ENCODE results near the gene CDK14.

Gene CDK14

DNA sequence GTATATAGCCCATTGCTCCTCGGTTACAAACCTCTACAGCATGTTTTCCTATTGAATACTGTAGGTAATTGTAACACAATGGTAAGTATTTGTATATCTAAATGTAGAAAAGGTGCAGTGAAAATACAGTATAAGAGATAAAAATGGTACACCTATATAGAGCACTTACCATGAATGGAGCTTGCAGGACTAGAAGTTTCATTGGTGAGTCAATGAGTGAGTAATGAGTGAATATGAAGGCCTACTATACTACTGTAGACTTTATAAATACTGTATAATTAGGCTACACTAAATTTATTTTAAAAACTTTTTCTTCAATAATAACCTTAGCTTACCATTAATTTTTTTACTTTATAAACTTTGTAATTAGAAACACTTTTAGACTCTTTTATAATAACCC, 239.7 kb downstream of the CDK14 start:
- H3K36me3 ChIP-seq (ENCODE audit: insufficient read depth, low read length), result no peaks in the 10 kb centered on the region
- no peak for ATAC-seq (ENCODE audit: insufficient read depth, low read depth)
- no peak overlapping the region for H3K4me3 ChIP-seq (ENCODE audit: low read depth in 1 of 2, low read length in 2 of 2)
- no peaks in the 10 kb centered on the region for H3K4me1 ChIP-seq (ENCODE audit: insufficient read depth, low read length)
- DNase-seq, result no peak
- no peaks in the 10 kb centered on the region for H3K79me2 ChIP-seq (ENCODE audit: insufficient read depth, low read length)
- no peak overlapping the region for H3K27ac ChIP-seq (ENCODE audit: low read length)
- no peak for TF ChIP-seq EZH2 (IDR thresholded peaks at IDR 0.05; ENCODE audit: borderline replicate concordance, low read depth, low read length, severe bottlenecking)
- TF ChIP-seq, protein P1, sequence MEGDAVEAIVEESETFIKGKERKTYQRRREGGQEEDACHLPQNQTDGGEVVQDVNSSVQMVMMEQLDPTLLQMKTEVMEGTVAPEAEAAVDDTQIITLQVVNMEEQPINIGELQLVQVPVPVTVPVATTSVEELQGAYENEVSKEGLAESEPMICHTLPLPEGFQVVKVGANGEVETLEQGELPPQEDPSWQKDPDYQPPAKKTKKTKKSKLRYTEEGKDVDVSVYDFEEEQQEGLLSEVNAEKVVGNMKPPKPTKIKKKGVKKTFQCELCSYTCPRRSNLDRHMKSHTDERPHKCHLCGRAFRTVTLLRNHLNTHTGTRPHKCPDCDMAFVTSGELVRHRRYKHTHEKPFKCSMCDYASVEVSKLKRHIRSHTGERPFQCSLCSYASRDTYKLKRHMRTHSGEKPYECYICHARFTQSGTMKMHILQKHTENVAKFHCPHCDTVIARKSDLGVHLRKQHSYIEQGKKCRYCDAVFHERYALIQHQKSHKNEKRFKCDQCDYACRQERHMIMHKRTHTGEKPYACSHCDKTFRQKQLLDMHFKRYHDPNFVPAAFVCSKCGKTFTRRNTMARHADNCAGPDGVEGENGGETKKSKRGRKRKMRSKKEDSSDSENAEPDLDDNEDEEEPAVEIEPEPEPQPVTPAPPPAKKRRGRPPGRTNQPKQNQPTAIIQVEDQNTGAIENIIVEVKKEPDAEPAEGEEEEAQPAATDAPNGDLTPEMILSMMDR (IDR thresholded peaks at IDR 0.05; ENCODE audit: borderline replicate concordance, extremely low read depth, low read length, poor library complexity, severe bottlenecking), result no peak
- no peaks in the 10 kb centered on the region for H4K20me1 ChIP-seq (ENCODE audit: insufficient read depth, low read length)
- no peak overlapping the region for H3K9ac ChIP-seq (ENCODE audit: low read depth, low read length)
- no peak overlapping the region for H2AFZ ChIP-seq (ENCODE audit: low read depth, low read length)
- H3K4me2 ChIP-seq (ENCODE audit: insufficient read depth, low read length), result no peak overlapping the region
- H3K27me3 ChIP-seq (ENCODE audit: insufficient read depth, low read length, poor library complexity), result no peaks in the 10 kb centered on the region
- no peaks in the 10 kb centered on the region for H3K9me3 ChIP-seq (ENCODE audit: insufficient read depth, low read length, severe bottlenecking)

- no peak for DNase-seq
- no peaks in the 10 kb centered on the region for H3K79me2 ChIP-seq (ENCODE audit: insufficient read depth, low read length)
- H3K4me1 ChIP-seq (ENCODE audit: insufficient read depth, low read length), result no peaks in the 10 kb centered on the region
- H3K27me3 ChIP-seq (ENCODE audit: insufficient read depth, low read length, poor library complexity), result no peaks in the 10 kb centered on the region
- H3K4me3 ChIP-seq (ENCODE audit: low read depth in 1 of 2, low read length in 2 of 2), result no peak overlapping the region
- H4K20me1 ChIP-seq (ENCODE audit: insufficient read depth, low read length), result no peaks in the 10 kb centered on the region
- no peak overlapping the region for H3K4me2 ChIP-seq (ENCODE audit: insufficient read depth, low read length)
- H3K36me3 ChIP-seq (ENCODE audit: insufficient read depth, low read length), result no peaks in the 10 kb centered on the region
- no peak overlapping the region for H3K27ac ChIP-seq (ENCODE audit: low read length)
- no peak for TF ChIP-seq EZH2 (IDR thresholded peaks at IDR 0.05; ENCODE audit: borderline replicate concordance, low read depth, low read length, severe bottlenecking)
- TF ChIP-seq, protein P1 (IDR thresholded peaks at IDR 0.05; ENCODE audit: borderline replicate concordance, extremely low read depth, low read length, poor library complexity, severe bottlenecking), result no peak
- no peak overlapping the region for H2AFZ ChIP-seq (ENCODE audit: low read depth, low read length)
- H3K9me3 ChIP-seq (ENCODE audit: insufficient read depth, low read length, severe bottlenecking), result no peaks in the 10 kb centered on the region
- no peak for ATAC-seq (ENCODE audit: insufficient read depth, low read depth)
- H3K9ac ChIP-seq (ENCODE audit: low read depth, low read length), result no peak overlapping the region
Observed at GRCh38 chr7:90836937-90837336, 240.8 kb downstream of the CDK14 start.

GRCh38 chr7:90838799-90839198, 242.7 kb downstream of the CDK14 start:
- Histone ChIP-seq H3K9me3 (ENCODE audit: insufficient read depth, low read length, severe bottlenecking) (no peaks in the 10 kb centered on the region), H3K27me3 (ENCODE audit: insufficient read depth, low read length, poor library complexity) (no peaks in the 10 kb centered on the region), H3K36me3 (ENCODE audit: insufficient read depth, low read length) (no peaks in the 10 kb centered on the region), H3K27ac (ENCODE audit: low read length) (no peak overlapping the region), H3K79me2 (ENCODE audit: insufficient read depth, low read length) (no peaks in the 10 kb centered on the region), H3K4me1 (ENCODE audit: insufficient read depth, low read length) (no peaks in the 10 kb centered on the region), H2AFZ (ENCODE audit: low read depth, low read length) (no peak overlapping the region), H3K4me2 (ENCODE audit: insufficient read depth, low read length) (no peak overlapping the region), H3K4me3 (ENCODE audit: low read depth in 1 of 2, low read length in 2 of 2) (no peak overlapping the region), H3K9ac (ENCODE audit: low read depth, low read length) (no peak overlapping the region), H4K20me1 (ENCODE audit: insufficient read depth, low read length) (no peaks in the 10 kb centered on the region)
- ATAC-seq (ENCODE audit: insufficient read depth, low read depth) (no peak), DNase-seq (no peak)
- TF ChIP-seq, protein P1 (IDR thresholded peaks at IDR 0.05; ENCODE audit: borderline replicate concordance, extremely low read depth, low read length, poor library complexity, severe bottlenecking), result no peak
- no peak for TF ChIP-seq EZH2 (IDR thresholded peaks at IDR 0.05; ENCODE audit: borderline replicate concordance, low read depth, low read length, severe bottlenecking)

GRCh38 chr7:90839316-90839715, 243.2 kb downstream of the CDK14 start:
- Histone ChIP-seq H3K4me1 (ENCODE audit: insufficient read depth, low read length) (no peaks in the 10 kb centered on the region), H3K9ac (ENCODE audit: low read depth, low read length) (no peak overlapping the region), H3K36me3 (ENCODE audit: insufficient read depth, low read length) (no peaks in the 10 kb centered on the region), H3K27ac (ENCODE audit: low read length) (no peak overlapping the region), H3K4me2 (ENCODE audit: insufficient read depth, low read length) (no peak overlapping the region), H2AFZ (ENCODE audit: low read depth, low read length) (no peak overlapping the region), H3K9me3 (ENCODE audit: insufficient read depth, low read length, severe bottlenecking) (no peaks in the 10 kb centered on the region), H4K20me1 (ENCODE audit: insufficient read depth, low read length) (no peaks in the 10 kb centered on the region), H3K4me3 (ENCODE audit: low read depth in 1 of 2, low read length in 2 of 2) (no peak overlapping the region), H3K27me3 (ENCODE audit: insufficient read depth, low read length, poor library complexity) (no peaks in the 10 kb centered on the region), H3K79me2 (ENCODE audit: insufficient read depth, low read length) (no peaks in the 10 kb centered on the region)
- no peak for ATAC-seq (ENCODE audit: insufficient read depth, low read depth)
- TF ChIP-seq, protein P1 (IDR thresholded peaks at IDR 0.05; ENCODE audit: borderline replicate concordance, extremely low read depth, low read length, poor library complexity, severe bottlenecking), result no peak
- no peak for TF ChIP-seq EZH2 (IDR thresholded peaks at IDR 0.05; ENCODE audit: borderline replicate concordance, low read depth, low read length, severe bottlenecking)
- no peak for DNase-seq

Measured in DND-41 (cell line).